Stomach (tissue), 9 donors: ENCODE data around the gene TMPRSS11E. TPM values are rescaled to one million over a fixed set of nuclear protein-coding genes. Genes with fewer than 3 reads are reported as not detected.
"Not testable (repeated sequence)": the region's sequence is repeated elsewhere in the genome, so short reads cannot be mapped to it uniquely, and the experiment has no call there.

ENCODE experiments used
- DNase-seq, 2 donors: peaks; one replicate each; pipeline versions ENCODE4 v3.0.0 to v3.0.0-alpha.2; 2013 to 2019
- H3K27ac ChIP-seq, 5 donors: fragments of 200-600 bp in 4 of 5; sonication (generic) in 4 of 5; one replicate each; pipeline ENCODE4 v1.5.1; 2013 to 2019; ENCODE audit warnings: mild to moderate bottlenecking in 1 of 5, moderate library complexity in 1 of 5
- H3K27me3 ChIP-seq, 3 donors: fragments of 200-600 bp; sonication (generic); one replicate each; pipeline ENCODE4 v1.5.1; 2017 to 2019; ENCODE audit warnings: mixed run types in 1 of 3
- H3K36me3 ChIP-seq, 4 donors: fragments of 200-600 bp; sonication (generic); 1 replicate in 3 of 4; 2 replicates in 1 of 4; pipeline ENCODE4 v1.5.1; 2016 to 2019
- H3K4me1 ChIP-seq, 4 donors: fragments of 200-600 bp; sonication (generic); one replicate each; pipeline ENCODE4 v1.5.1; 2016 to 2019
- H3K4me3 ChIP-seq, 4 donors: fragments of 200-600 bp; sonication (generic) in 3 of 4; one replicate each; pipeline ENCODE4 v1.5.1; 2016 to 2019; ENCODE audit warnings: mild to moderate bottlenecking in 1 of 4
- H3K9me3 ChIP-seq, 4 donors: fragments of 200-600 bp; sonication (generic); one replicate each; pipeline ENCODE4 v1.5.1; 2016 to 2019
- CTCF ChIP-seq, 7 experiments: fragments of 450-650 bp in 4 of 7; fragments of 200-600 bp in 3 of 7; sonication (generic) in 3 of 7; IDR thresholded peaks; one replicate each; pipeline ENCODE4 v1.5.1; 2016 to 2019; ENCODE audit warnings: antibody characterized with exemption in 7 of 7, control low read depth in 2 of 7, mild to moderate bottlenecking in 1 of 7
- EP300 ChIP-seq: sonication (generic); formaldehyde crosslinking; IDR thresholded peaks from one replicate; pipeline ENCODE4 v1.6.1; 2017; ENCODE audit warnings: antibody characterized with exemption
- POLR2A ChIP-seq, 4 donors: fragments of 450-650 bp; IDR thresholded peaks; one replicate each; pipeline ENCODE4 v1.6.1; 2016; ENCODE audit warnings: antibody characterized with exemption in 4 of 4, control low read depth in 2 of 4, mild to moderate bottlenecking in 1 of 4, moderate library complexity in 1 of 4
- POLR2AphosphoS5 ChIP-seq, 3 donors: sonication (generic); formaldehyde crosslinking; IDR thresholded peaks; one replicate each; pipeline ENCODE4 v1.6.1; 2016; ENCODE audit warnings: antibody characterized with exemption in 3 of 3
- WGBS, 5 donors: extraction: QIAGEN DNeasy Blood & Tissue Kit in 3 of 5; methylation state at CpG; one replicate each; pipeline versions ENCODE4 v1.1.5 to v1.1.7; 2013 to 2018; 5-methylcytosine and 5-hydroxymethylcytosine counted together
- intact Hi-C: fragments of 100-400 bp; cut with DNase I; formaldehyde crosslinking; loops from one replicate; pipeline ENCODE4 v1.15.1; 2023; ENCODE audit warnings: low total_unique reads
- polyA plus RNA-seq, 3 donors: library from polyadenylated mRNA; stranded (reverse); fragments of 200-250 nt; gene quantifications; one replicate each; pipeline ENCODE4 v1.2.3, GENCODE V29; 2013
- total RNA-seq, 5 donors: library from RNA; depleted of rRNA; stranded (reverse); fragments of >200 nt; gene quantifications; one replicate each; pipeline versions ENCODE4 v1.1.0 to v1.2.3, GENCODE V29; 2014 to 2016
- donor health status: healthy with polysubstance abuse.
- donor health status: Bipolar disorder and iron deficiency.
- donor health status: healthy.

The TMPRSS11E gene
- total and polyA plus RNA-seq, 8 donors, result 0.31 to 49.9 (median 0.37) TPM; not detected in 5

- no peaks in the 10 kb centered on the region for H3K9me3 ChIP-seq
- intact Hi-C loops, result no loop called here
- no peaks in the 10 kb centered on the region for H3K36me3 ChIP-seq
- no peak overlapping the region for H3K27ac ChIP-seq
- DNase-seq, result no peak
- H3K4me3 ChIP-seq, result no peak overlapping the region
- no peaks in the 10 kb centered on the region for H3K4me1 ChIP-seq
- 33 to 51% (median 50%) methylated on average over 3 of the region's 3 CpGs for WGBS, 5 donors
- TF ChIP-seq CTCF (IDR thresholded peaks at IDR 0.05) (no peak), POLR2A (IDR thresholded peaks at IDR 0.05) (no peak), EP300 (no peak), POLR2AphosphoS5 (IDR thresholded peaks at IDR 0.05) (no peak)
- no peaks in the 10 kb centered on the region for H3K27me3 ChIP-seq
These were observed 40.8 kb upstream of the TMPRSS11E start for GRCh38 chr4:68406479-68406859.

GRCh38 chr4:68407015-68407867 lies 40.0 kb upstream of the TMPRSS11E start:
- H3K9me3 ChIP-seq, H3K27ac ChIP-seq, H3K4me1 ChIP-seq, intact Hi-C loops, H3K27me3 ChIP-seq, H3K36me3 ChIP-seq, DNase-seq, H3K4me3 ChIP-seq: not testable (repeated sequence)
- 37 to 52% (median 46%) methylated on average over 10 of the region's 10 CpGs for WGBS, 5 donors

GRCh38 chr4:68407868-68408190 lies 39.4 kb upstream of the TMPRSS11E start:
- no peak overlapping the region for H3K4me3 ChIP-seq
- TF ChIP-seq EP300 (no peak), POLR2AphosphoS5 (IDR thresholded peaks at IDR 0.05) (no peak), POLR2A (IDR thresholded peaks at IDR 0.05) (no peak), CTCF (IDR thresholded peaks at IDR 0.05) (no peak)
- WGBS, 5 donors, result 31 to 60% (median 45%) methylated on average over 3 of the region's 3 CpGs
- DNase-seq, result no peak
- H3K27ac ChIP-seq, result no peak overlapping the region
- H3K27me3 ChIP-seq, result no peaks in the 10 kb centered on the region
- H3K4me1 ChIP-seq, result no peaks in the 10 kb centered on the region
- intact Hi-C loops, result no loop called here
- no peaks in the 10 kb centered on the region for H3K36me3 ChIP-seq
- no peaks in the 10 kb centered on the region for H3K9me3 ChIP-seq

GRCh38 chr4:68410149-68410548 lies 37.1 kb upstream of the TMPRSS11E start:
- Histone ChIP-seq H3K4me3 (no peak overlapping the region), H3K36me3 (no peaks in the 10 kb centered on the region), H3K9me3 (no peaks in the 10 kb centered on the region), H3K27me3 (no peaks in the 10 kb centered on the region), H3K4me1 (no peaks in the 10 kb centered on the region), H3K27ac (no peak overlapping the region)
- intact Hi-C loops, result no loop called here
- DNase-seq, result no peak
- WGBS, 5 donors, result 50 to 75% (median 58%) methylated on average over 2 of the region's 2 CpGs
- TF ChIP-seq POLR2AphosphoS5 (IDR thresholded peaks at IDR 0.05) (no peak), CTCF (IDR thresholded peaks at IDR 0.05) (no peak), EP300 (no peak)

GRCh38 chr4:68410643-68411042 lies 36.6 kb upstream of the TMPRSS11E start:
- WGBS, 5 donors, result 85 to 98% (median 93%) methylated on average over 1 of the region's 1 CpG
- Histone ChIP-seq H3K36me3 (no peaks in the 10 kb centered on the region), H3K27me3 (no peaks in the 10 kb centered on the region), H3K9me3 (no peaks in the 10 kb centered on the region), H3K27ac (no peak overlapping the region), H3K4me3 (no peak overlapping the region), H3K4me1 (no peaks in the 10 kb centered on the region)
- intact Hi-C loops, result no loop called here
- no peak for DNase-seq
- no peak for TF ChIP-seq CTCF (IDR thresholded peaks at IDR 0.05)
- no peak for TF ChIP-seq EP300
- no peak for TF ChIP-seq POLR2A (IDR thresholded peaks at IDR 0.05)
- TF ChIP-seq POLR2AphosphoS5 (IDR thresholded peaks at IDR 0.05), result no peak

GRCh38 chr4:68412031-68412430 lies 35.2 kb upstream of the TMPRSS11E start:
- H3K9me3 ChIP-seq, H3K4me3 ChIP-seq, intact Hi-C loops, H3K27me3 ChIP-seq, H3K36me3 ChIP-seq, DNase-seq, H3K4me1 ChIP-seq, H3K27ac ChIP-seq: not testable (repeated sequence)
- WGBS, 5 donors, result 92 to 99% (median 94%) methylated on average over 2 of the region's 2 CpGs
